Measurements from ENCODE around the gene TMX2.

The TMX2 gene

GRCh38 chr11:57764972-57765371 is 52.6 kb downstream of the TMX2 start:
- no peak for DNase-seq (ENCODE audit: low read depth)

- no peak for DNase-seq (ENCODE audit: low read depth)
Measured at GRCh38 chr11:57770793-57771192, 58.4 kb downstream of the TMX2 start.

- DNase-seq (ENCODE audit: low read depth): no peak
Measured at GRCh38 chr11:57771365-57771764, 59.0 kb downstream of the TMX2 start.

- no peak for DNase-seq (ENCODE audit: low read depth)
Measured at GRCh38 chr11:57772562-57772961, 60.2 kb downstream of the TMX2 start.

GRCh38 chr11:57773026-57773598 is 60.7 kb downstream of the TMX2 start:
- no peak for DNase-seq (ENCODE audit: low read depth)

GRCh38 chr11:57775491-57775890 is 63.1 kb downstream of the TMX2 start:
- no peak for DNase-seq (ENCODE audit: low read depth)

- no peak for DNase-seq (ENCODE audit: low read depth)
Measured at GRCh38 chr11:57776031-57776521, 63.7 kb downstream of the TMX2 start.

GRCh38 chr11:57776577-57777210 is 64.3 kb downstream of the TMX2 start:
- no peak for DNase-seq (ENCODE audit: low read depth)

GRCh38 chr11:57777969-57778317 is 65.5 kb downstream of the TMX2 start:
- DNase-seq (ENCODE audit: low read depth): no peak

GRCh38 chr11:57778318-57779037 is 66.1 kb downstream of the TMX2 start:
- no peak for DNase-seq (ENCODE audit: low read depth)

GRCh38 chr11:57779276-57779675 is 66.9 kb downstream of the TMX2 start:
- DNase-seq (ENCODE audit: low read depth): no peak

GRCh38 chr11:57781529-57781943 is 69.1 kb downstream of the TMX2 start:
- DNase-seq (ENCODE audit: low read depth): no peak

GRCh38 chr11:57785072-57785471 is 72.7 kb downstream of the TMX2 start:
- no peak for DNase-seq (ENCODE audit: low read depth)

GRCh38 chr11:57786436-57786835 is 74.0 kb downstream of the TMX2 start:
- DNase-seq (ENCODE audit: low read depth): no peak

GRCh38 chr11:57787006-57787604 is 74.7 kb downstream of the TMX2 start:
- DNase-seq (ENCODE audit: low read depth): no peak

GRCh38 chr11:57787920-57788702 is 75.7 kb downstream of the TMX2 start:
- no peak for DNase-seq (ENCODE audit: low read depth)

GRCh38 chr11:57788703-57789088 is 76.3 kb downstream of the TMX2 start:
- no peak for DNase-seq (ENCODE audit: low read depth)

Measured in stimulated activated CD8-positive, alpha-beta memory T cell treated with anti-CD3 and anti-CD28 coated beads, Interleukin-12 subunit alpha, Interleukin-12 subunit beta, amount 100 ng/mL, for 1 hour (primary cell).